HEK293T (cell line): ENCODE data around the gene LMO2.

Experiments used
- CTCF ChIA-PET: fragments of 350-600 bp; formaldehyde crosslinking; extraction: SDS; loops from one replicate; lab custom pipeline; 2021; ENCODE audit warnings: antibody characterized with exemption, inconsistent platforms; lab: Yijun Ruan, JAX
- POLR2A ChIA-PET: fragments of 350-600 bp; formaldehyde crosslinking; extraction: SDS; loops from one replicate; lab custom pipeline; 2020; ENCODE audit warnings: antibody characterized with exemption, inconsistent platforms; lab: Yijun Ruan, JAX
- DNase-seq: peaks from one replicate; pipeline ENCODE4 v3.0.0; 2012; ENCODE audit warnings: mixed read lengths; ENCODE audit errors: extremely low spot score
- ARNT ChIP-seq: fragments of 450-650 bp; IDR thresholded peaks from 2 replicates; pipeline ENCODE4 v1.6.1; 2017; ENCODE audit warnings: mild to moderate bottlenecking
- BHLHE40 ChIP-seq: fragments of 450-650 bp; IDR thresholded peaks from 2 replicates; pipeline ENCODE4 v1.6.1; 2016; ENCODE audit warnings: mild to moderate bottlenecking, moderate library complexity, borderline replicate concordance
- CTBP1 ChIP-seq: fragments of 450-650 bp; IDR thresholded peaks from 2 replicates; pipeline ENCODE4 v1.6.1; 2016; ENCODE audit warnings: borderline replicate concordance
- ELF4 ChIP-seq: fragments of 450-650 bp; IDR thresholded peaks from 2 replicates; pipeline ENCODE4 v1.6.1; 2017; ENCODE audit warnings: antibody characterized with exemption
- FOXA1 ChIP-seq: fragments of 450-650 bp; IDR thresholded peaks from 2 replicates; pipeline ENCODE4 v1.6.1; 2016; ENCODE audit warnings: mild to moderate bottlenecking
- FOXK2 ChIP-seq: fragments of 450-650 bp; IDR thresholded peaks from 2 replicates; pipeline ENCODE4 v1.6.1; 2016; ENCODE audit warnings: mild to moderate bottlenecking
- FOXM1 ChIP-seq: fragments of 450-650 bp; IDR thresholded peaks from 2 replicates; pipeline ENCODE4 v1.6.1; 2017; ENCODE audit warnings: mild to moderate bottlenecking, borderline replicate concordance
- HDGF ChIP-seq: fragments of 450-650 bp; IDR thresholded peaks from 2 replicates; pipeline ENCODE4 v1.6.1; 2017; ENCODE audit warnings: antibody characterized with exemption, borderline replicate concordance
- L3MBTL2 ChIP-seq: fragments of 450-650 bp; conservative IDR thresholded peaks from 2 replicates; pipeline ENCODE4 v1.6.1; 2016; ENCODE audit warnings: mild to moderate bottlenecking
- LEF1 ChIP-seq: fragments of 450-650 bp; IDR thresholded peaks from 2 replicates; pipeline ENCODE4 v1.6.1; 2017; ENCODE audit warnings: mild to moderate bottlenecking, borderline replicate concordance
- NFRKB ChIP-seq: fragments of 450-650 bp; IDR thresholded peaks from 2 replicates; pipeline ENCODE4 v1.6.1; 2016; ENCODE audit warnings: mild to moderate bottlenecking, moderate library complexity
- SP1 ChIP-seq: fragments of 450-650 bp; IDR thresholded peaks from 2 replicates; pipeline ENCODE4 v1.6.1; 2017
- SUZ12 ChIP-seq: fragments of 450-650 bp; IDR thresholded peaks from 2 replicates; pipeline ENCODE4 v1.6.1; 2016; ENCODE audit warnings: mild to moderate bottlenecking
- TARDBP ChIP-seq: fragments of 450-650 bp; IDR thresholded peaks from 2 replicates; pipeline ENCODE4 v1.6.1; 2016
- ZNF384 ChIP-seq: fragments of 450-650 bp; IDR thresholded peaks from 2 replicates; pipeline ENCODE4 v1.6.1; 2016
- TF ChIP-seq, protein P1 (sequence below): fragments of 450-650 bp; IDR thresholded peaks from 2 replicates; pipeline ENCODE4 v1.6.1; 2016

The LMO2 gene

DNA sequence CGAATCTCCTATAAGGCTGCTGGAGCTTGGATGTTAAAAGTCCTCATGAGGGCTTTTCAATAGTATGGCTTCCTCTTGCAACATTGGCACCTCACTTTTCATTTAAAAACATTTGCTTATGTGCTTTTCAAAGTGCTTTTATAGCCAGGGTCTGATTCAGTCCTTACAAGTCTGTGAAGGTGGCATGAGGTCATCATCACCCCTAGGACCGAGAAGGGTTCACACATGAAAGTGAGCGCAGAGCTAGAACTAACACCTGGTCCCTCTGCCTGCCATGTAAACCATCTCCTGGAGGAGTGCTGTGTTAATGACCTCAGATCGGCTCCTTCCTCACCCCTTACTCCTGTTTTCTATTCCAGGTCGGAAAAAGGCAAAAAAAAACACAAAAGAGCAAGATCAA, 12.2 kb upstream of the LMO2 start:
- ChIA-PET POLR2A (interaction anchor here (0.6 kb wide), 1 partner anchor 128 kb away, joined by 4 read pairs; no protein-coding TSS in a partner anchor), CTCF (no interaction called here)
- TF ChIP-seq ZNF384, result no peak
- TF ChIP-seq L3MBTL2, result no peak
- no peak for TF ChIP-seq ELF4
- no peak for TF ChIP-seq BHLHE40
- no peak for TF ChIP-seq SP1
- TF ChIP-seq, protein P1, sequence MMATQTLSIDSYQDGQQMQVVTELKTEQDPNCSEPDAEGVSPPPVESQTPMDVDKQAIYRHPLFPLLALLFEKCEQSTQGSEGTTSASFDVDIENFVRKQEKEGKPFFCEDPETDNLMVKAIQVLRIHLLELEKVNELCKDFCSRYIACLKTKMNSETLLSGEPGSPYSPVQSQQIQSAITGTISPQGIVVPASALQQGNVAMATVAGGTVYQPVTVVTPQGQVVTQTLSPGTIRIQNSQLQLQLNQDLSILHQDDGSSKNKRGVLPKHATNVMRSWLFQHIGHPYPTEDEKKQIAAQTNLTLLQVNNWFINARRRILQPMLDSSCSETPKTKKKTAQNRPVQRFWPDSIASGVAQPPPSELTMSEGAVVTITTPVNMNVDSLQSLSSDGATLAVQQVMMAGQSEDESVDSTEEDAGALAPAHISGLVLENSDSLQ, result no peak
- no peak for TF ChIP-seq LEF1
- TF ChIP-seq TARDBP, result no peak
- TF ChIP-seq ARNT, result no peak
- TF ChIP-seq FOXM1, result no peak
- TF ChIP-seq SUZ12, result no peak
- no peak for TF ChIP-seq NFRKB
- no peak for DNase-seq

DNA sequence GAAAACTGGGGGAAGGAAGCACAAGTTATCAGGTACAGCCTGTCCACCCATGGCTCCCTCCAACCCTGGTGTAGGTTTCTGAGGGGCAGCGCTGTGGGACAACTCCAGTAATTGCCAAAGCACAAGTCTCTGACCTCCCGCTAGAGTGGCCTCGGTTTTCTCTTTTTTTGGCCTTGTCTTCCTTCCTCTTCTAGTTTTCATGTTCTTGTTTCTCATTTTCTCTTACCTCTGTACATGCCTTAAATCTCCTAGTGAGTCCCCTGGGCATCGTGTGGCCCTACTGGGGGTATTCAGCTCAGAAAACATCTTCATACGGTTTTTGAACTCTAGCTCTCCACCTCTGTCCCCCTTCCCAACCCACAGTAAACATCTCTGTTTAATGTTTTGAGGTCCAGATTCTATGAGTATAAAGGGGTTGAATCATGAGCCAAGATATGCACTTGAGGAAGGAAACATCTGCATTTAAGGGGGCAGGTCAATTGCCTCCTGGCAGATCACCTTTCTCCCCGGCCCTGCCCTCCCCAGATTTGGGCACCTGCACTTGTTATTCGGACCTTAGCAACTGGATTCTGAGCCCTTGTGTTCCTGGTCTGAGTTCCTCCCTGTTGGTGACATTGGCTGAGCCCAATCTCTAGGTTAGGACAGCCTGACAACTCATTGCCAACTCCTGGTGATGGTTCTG, 8.4 kb upstream of the LMO2 start:
- no peak for DNase-seq
- no peak for TF ChIP-seq NFRKB
- TF ChIP-seq SUZ12, result no peak
- TF ChIP-seq ELF4, result no peak
- TF ChIP-seq FOXA1, result no peak
- no peak for TF ChIP-seq L3MBTL2
- no peak for TF ChIP-seq ARNT
- TF ChIP-seq, protein P1, result no peak
- TF ChIP-seq LEF1, result no peak
- no peak for TF ChIP-seq FOXM1
- TF ChIP-seq BHLHE40, result no peak
- no peak for TF ChIP-seq SP1
- TF ChIP-seq FOXK2, result no peak
- no peak for TF ChIP-seq HDGF
- no peak for TF ChIP-seq TARDBP
- no peak for TF ChIP-seq CTBP1
- ChIA-PET POLR2A (interaction anchor here (0.7 kb wide), 1 partner anchor 241 kb away, joined by 4 read pairs; no protein-coding TSS in a partner anchor), CTCF (interaction anchor here (0.5 kb wide), 1 partner anchor 747 kb away, joined by 4 read pairs; no protein-coding TSS in a partner anchor)

DNA sequence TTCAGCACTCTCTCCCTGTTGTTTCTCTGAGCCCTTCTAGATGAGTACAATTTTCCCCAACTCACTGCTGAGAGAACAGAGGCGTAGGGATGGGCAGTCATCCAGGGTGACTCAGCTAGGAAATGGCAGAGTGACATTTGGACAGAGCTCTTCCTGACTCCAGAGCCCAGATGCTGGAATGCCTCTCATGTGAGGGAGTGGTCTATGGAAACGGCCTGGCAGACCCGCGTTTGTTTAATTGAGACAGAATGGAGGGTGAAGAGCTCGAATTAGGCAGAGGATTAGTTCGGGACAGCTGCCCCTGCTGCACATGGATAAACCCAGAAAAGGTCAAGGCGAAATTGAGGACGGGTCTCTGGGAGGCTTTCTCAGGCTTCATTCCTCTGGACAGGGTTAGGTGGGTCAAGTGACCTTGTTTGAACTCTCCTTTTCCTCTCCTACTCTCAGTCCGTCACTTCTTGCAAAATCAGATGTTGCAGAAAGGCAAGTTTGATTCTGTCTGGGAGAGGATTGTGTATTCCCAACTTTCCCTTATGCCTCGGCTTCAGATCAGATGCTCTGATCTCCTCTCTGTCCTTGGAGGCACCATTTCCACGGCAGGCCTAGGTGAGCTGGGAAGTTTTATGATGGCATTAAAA, 7.6 kb upstream of the LMO2 start:
- DNase-seq, result no peak
- TF ChIP-seq ARNT, result no peak
- TF ChIP-seq CTBP1, result no peak
- no peak for TF ChIP-seq FOXM1
- TF ChIP-seq BHLHE40, result no peak
- no peak for TF ChIP-seq TARDBP
- no peak for TF ChIP-seq HDGF
- TF ChIP-seq, protein P1, result no peak
- ChIA-PET POLR2A (interaction anchor here (0.7 kb wide), 1 partner anchor 240 kb away, joined by 4 read pairs; no protein-coding TSS in a partner anchor), CTCF (interaction anchor here (0.5 kb wide), 1 partner anchor 746 kb away, joined by 4 read pairs; no protein-coding TSS in a partner anchor)

- CTCF ChIA-PET, result no interaction called here
Observed at GRCh38 chr11:33898957-33899356, 7.1 kb upstream of the LMO2 start.

GRCh38 chr11:33897761-33898375, 6.0 kb upstream of the LMO2 start:
- ChIA-PET POLR2A (no interaction called here), CTCF (no interaction called here)
- TF ChIP-seq CTBP1, result no peak
- TF ChIP-seq TARDBP, result no peak
- TF ChIP-seq SP1, result no peak
- no peak for TF ChIP-seq FOXA1
- TF ChIP-seq L3MBTL2, result no peak
- no peak for TF ChIP-seq FOXM1
- no peak for TF ChIP-seq BHLHE40
- TF ChIP-seq ARNT, result no peak
- TF ChIP-seq LEF1, result no peak
- TF ChIP-seq NFRKB, result no peak
- no peak for TF ChIP-seq ELF4
- no peak for DNase-seq

More at GRCh38 chr11:33898957-33899356, 7.1 kb upstream of the LMO2 start:
- DNase-seq, result no peak
- TF ChIP-seq ZNF384, result no peak
- TF ChIP-seq ELF4, result no peak
- no peak for TF ChIP-seq SP1
- no peak for TF ChIP-seq SUZ12
- TF ChIP-seq, protein P1, result no peak
- TF ChIP-seq L3MBTL2, result no peak
- TF ChIP-seq ARNT, result no peak
- TF ChIP-seq FOXA1, result no peak
- TF ChIP-seq HDGF, result no peak
- TF ChIP-seq CTBP1, result no peak
- TF ChIP-seq TARDBP, result no peak
- TF ChIP-seq BHLHE40, result no peak
- TF ChIP-seq FOXK2, result no peak
- POLR2A ChIA-PET, result no interaction called here
